Measurements from ENCODE around the gene KRTAP10-7. TPM values are rescaled to one million over a fixed set of nuclear protein-coding genes. Genes with fewer than 3 reads are reported as not detected.

KRTAP10-7 gene
- total RNA-seq, 4 donors from 2014 or later, result not detected

GRCh38 chr21:44616591-44616926 lies 16.2 kb downstream of the KRTAP10-7 start:
- no peak for ATAC-seq (ENCODE audit: low FRiP score)
- TF ChIP-seq CTCF (IDR thresholded peaks at IDR 0.05), result no peak
- no peak for DNase-seq (ENCODE audit: low spot score)

GRCh38 chr21:44617071-44617501 lies 16.7 kb downstream of the KRTAP10-7 start:
- DNase-seq (ENCODE audit: low spot score) (no peak), ATAC-seq (ENCODE audit: low FRiP score) (no peak)
- TF ChIP-seq CTCF (IDR thresholded peaks at IDR 0.05), result no peak

- DNase-seq (ENCODE audit: low spot score) (no peak), ATAC-seq (ENCODE audit: low FRiP score) (no peak)
- TF ChIP-seq CTCF (IDR thresholded peaks at IDR 0.05), result no peak
Observed at GRCh38 chr21:44618504-44618903, 18.1 kb downstream of the KRTAP10-7 start.

- DNase-seq (ENCODE audit: low spot score) (no peak), ATAC-seq (ENCODE audit: low FRiP score) (no peak)
- TF ChIP-seq CTCF (IDR thresholded peaks at IDR 0.05), result no peak
Observed at GRCh38 chr21:44618909-44619308, 18.5 kb downstream of the KRTAP10-7 start.

- DNase-seq (ENCODE audit: low spot score), result no peak
- no peak for ATAC-seq (ENCODE audit: low FRiP score)
- TF ChIP-seq CTCF (IDR thresholded peaks at IDR 0.05), result no peak
Observed at GRCh38 chr21:44619886-44620285, 19.5 kb downstream of the KRTAP10-7 start.

GRCh38 chr21:44623575-44623974 lies 23.2 kb downstream of the KRTAP10-7 start:
- no peak for DNase-seq (ENCODE audit: low spot score)
- no peak for TF ChIP-seq CTCF (IDR thresholded peaks at IDR 0.05)
- no peak for ATAC-seq (ENCODE audit: low FRiP score)

- ATAC-seq (ENCODE audit: low FRiP score) (no peak), DNase-seq (ENCODE audit: low spot score) (no peak)
- no peak for TF ChIP-seq CTCF (IDR thresholded peaks at IDR 0.05)
Observed at GRCh38 chr21:44625756-44626155, 25.4 kb downstream of the KRTAP10-7 start.

Measured in omental fat pad (tissue), 4 donors.